Measurements from ENCODE around the gene SSU72.
"Not testable (repeated sequence)": the region's sequence is repeated elsewhere in the genome, so short reads cannot be mapped to it uniquely, and the experiment has no call there.

SSU72 gene

DNA sequence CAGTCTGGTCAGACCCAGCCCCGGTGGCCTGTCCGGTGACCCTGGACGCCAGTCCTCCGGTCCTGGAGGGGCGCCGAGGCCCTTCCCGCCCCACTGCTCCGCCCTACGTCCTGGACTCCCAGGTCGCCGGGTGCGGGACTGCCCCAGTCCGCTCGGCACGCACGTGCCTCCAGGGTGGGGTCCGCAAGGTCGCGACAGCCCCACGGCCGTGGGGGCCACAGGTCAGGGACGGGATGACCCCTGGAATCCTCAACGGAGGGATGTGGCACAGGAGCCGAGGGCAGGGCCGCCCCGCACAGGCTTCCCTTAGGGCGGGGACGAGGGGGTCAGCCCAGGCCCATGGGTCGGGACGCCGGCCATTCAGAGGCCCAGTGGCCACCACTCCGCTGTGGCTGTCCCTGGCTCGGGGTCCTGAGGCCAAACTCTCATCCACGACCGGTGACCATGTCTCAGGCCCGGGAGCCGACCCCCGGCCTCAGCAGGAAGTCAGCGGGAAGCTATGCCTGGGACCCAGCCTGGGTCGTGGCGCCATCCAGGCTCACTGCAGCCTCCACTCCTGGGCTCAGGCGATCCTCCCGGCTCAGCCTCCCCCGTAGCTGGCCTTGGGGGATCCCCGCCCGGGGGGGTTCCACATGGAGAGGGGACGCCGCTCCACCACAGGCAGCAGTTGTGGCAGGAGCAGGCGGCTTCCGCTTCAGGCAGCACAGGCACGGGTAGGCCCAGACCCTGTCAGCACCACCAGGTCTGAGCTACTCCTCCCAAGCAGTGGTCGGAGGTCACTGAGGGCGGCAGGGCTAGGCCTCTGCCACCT, 33.6 kb downstream of the SSU72 start:
- no peak for DNase-seq (ENCODE audit: low spot score)

DNA sequence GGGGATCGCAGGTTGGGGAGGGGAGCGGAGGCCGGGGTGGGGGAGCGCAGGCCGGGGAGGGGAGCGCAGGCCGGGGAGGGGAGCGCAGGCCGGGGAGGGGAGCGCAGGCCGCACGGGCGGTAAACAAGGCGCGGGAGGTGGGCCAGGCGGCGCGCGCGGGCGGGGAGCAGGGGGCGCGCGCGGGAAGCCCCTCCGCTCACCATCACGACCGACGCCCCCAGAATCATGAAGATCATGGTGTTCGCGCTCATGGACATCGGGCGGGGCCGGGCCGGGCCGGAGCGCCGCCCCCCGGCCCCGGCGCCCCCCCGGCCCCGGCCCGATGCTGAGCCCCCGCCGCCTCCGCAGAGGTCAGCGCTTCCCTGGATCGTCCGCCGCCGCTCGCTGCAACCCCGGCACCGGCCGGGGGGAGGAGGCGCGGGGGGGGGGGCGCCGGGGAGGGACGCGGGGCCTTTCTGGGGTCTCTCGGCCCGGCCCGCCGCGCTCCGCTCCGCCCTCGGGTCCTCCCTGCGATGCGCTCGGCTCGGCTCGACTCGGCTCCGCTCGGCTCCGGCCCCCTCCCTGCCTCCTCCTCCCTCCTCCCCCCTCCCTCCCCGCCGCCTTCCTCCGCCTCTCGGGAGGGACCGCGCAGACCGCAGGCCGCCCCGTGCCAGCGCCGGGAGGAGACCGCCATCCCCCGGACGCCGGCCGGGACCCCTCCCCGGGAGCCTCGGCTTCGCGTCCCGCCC, 34.4 kb downstream of the SSU72 start, which contains the start of gene TMEM240:
Gene TMEM240 (minus strand): TSS at position 535 of the 728 bp plus-strand sequence. CDS start 278 bp downstream, at position 257.
- DNase-seq (ENCODE audit: low spot score), result no peak

DNA sequence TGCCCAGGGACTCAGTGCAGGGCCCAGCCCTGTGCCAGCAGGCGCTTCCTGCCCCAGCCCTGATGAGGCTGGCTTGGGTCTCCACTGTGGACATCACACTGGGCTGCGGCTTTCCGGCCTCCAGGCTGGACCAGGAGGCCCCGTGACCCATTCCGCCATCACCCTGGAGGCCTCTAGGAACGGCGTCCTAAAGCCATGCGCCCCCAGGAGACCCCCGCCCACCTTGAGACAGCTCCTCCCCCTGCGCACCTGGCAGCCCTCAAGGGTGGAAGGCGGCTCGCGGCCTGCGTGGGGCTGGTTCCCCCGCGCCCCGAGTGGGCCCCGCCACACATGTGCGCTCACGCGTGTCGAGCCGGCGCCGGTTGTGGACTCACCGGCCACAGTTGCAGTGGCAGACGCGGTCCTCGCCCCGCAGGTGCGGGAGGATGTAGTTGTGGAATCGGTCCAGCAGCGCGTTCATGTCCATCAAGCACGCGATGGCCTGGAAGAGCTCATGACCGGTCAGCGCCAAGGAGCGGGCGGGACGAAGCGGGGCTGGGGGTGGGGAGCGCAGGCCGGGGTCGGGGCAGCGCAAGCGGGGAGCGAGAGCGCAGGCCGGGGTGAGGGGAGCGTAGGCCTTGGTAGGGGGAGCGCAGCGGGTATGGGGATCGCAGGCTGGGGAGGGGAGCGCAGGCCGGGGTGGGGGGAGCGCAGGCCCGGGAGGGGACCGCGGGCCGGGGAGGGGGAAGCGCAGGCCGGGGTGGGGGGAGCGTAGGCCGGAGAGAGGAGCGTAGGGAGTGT, 35.2 kb downstream of the SSU72 start:
- no peak for DNase-seq (ENCODE audit: low spot score)

DNA sequence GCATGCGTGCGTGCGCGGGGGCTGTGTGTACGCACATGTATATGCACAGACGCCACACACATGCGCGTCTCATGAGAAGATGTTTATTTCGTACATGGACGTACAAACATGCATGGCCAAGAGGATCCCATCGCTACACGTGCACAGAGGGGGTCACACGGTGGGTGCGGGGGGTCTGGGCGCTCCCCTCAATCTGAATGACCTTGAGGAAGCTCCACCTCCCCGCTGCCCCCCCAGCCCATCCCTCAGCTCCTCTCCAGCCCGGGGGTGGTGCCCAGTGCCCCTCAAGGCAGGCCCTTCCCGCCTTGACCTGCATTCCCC, 35.7 kb downstream of the SSU72 start:
- no peak for DNase-seq (ENCODE audit: low spot score)

DNA sequence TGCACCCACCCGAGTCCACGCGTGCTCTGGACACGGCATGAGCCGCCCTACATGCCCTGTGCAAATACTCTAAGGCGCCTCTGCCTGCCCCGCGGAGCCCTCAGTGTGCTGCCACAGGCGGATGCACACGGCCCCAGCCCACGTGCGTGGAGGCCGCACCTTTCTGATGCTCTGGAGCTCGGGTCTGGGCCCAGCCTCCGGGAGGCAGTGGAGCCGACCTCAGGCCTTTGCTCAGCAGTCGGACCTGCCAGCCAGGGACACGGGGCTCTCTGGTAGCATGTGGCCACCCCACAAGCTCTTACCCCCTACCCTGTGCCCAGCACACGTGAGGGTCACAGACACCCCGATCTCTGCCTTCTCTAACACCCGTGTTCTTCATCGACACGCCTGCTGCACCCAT, 36.3 kb downstream of the SSU72 start:
- DNase-seq (ENCODE audit: low spot score), result no peak

DNA sequence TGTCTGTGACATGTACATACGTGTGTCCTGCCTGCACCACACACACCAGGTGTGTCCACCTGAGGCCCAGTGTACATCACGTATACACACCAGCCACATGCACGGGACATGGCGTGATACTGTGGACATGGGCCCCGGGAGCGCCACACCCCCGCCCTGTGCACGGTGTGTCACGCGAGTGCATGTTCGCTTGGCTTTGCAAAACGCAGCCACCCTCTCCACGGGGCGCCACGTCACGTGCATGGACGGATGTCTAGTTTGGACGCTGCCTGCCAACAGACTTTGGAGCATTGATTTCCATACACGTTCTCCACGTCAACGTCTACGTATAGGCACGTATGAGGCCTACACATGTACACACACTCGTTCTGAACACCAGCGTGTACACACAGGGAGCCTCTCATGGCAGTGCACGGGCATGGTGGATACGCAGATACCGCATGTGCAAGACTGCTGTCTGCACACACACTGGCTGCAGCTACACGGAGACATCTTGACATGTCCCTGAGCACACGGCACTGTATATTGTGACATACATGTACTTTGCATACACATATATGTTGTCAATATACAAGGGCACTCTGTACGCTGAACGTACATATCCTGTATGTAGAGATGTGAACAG, 36.9 kb downstream of the SSU72 start:
- no peak for DNase-seq (ENCODE audit: low spot score)

DNA sequence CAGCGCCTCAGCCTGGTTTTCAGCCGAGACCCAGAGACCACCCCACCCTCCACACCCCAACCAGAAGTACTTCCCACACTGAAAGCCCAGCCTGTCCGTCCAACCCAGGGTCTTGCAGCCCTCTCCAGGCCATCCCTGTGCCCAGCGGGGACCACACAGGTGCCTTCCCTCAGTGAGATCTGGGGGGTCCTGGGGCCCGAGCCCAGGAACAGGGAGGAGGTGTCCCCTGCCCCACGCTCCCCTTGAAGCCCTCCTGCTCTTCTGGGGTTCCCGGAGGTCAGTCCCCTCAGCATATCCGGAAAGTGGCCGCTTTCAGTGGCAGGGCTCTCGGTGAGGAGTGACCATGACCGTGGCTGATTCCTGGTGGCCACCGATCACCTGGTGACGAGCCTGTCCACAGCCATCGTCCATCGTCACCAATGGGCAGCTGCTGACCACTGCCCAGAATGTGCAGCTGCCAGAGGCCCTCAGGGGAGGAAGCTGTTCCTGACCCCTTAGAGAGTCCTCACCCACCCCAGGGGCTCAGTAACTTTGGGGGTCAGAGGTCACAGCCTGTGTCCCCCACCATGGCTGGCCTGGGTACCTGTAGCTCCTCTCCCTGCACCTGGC, 37.6 kb downstream of the SSU72 start:
- no peak for DNase-seq (ENCODE audit: low spot score)

DNA sequence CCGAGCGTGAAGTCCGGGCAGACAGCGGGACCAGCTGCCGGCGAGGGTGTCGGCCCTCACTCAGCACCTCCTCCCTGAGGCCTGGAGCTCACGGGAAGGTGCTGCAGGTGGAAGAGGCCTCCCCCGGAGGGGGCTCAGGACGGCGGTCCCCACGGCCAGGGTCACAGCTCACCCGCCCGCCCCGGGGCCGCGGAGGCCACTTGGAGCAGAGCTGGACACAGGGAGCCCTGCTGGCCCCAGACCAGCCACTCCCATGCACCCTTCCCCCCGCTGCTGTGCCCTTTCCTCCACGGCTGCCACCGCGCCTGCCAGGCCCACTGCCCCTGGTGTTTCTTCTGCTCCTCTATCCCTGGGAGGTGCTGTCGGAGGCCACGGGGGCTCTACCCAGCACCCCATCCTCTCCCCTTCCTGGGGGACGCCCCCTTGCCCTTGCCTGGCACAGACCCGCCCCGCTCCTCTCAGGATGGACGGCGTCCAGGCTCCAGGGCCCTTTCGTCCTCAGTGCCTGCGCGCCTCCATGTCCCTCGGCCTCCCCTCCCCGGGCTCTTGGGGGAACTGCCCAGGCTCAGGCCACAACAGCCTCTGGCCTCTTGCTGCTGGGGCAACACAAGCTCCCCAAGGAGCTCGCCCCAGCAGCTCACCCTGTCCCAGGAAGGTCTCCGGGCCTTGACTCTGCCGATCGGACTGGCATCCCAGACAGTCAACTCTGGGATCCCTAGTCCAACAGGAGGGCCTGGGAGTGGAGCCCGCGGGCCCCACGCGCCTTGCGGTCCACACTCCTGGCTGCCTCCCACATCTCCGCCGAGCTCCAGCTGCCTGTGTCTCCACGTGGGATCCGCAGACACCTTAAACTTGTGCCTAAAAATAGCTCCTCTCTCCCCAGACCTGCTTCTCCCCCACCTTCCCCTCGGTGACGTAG, 38.4 kb downstream of the SSU72 start:
- no peak for DNase-seq (ENCODE audit: low spot score)

DNA sequence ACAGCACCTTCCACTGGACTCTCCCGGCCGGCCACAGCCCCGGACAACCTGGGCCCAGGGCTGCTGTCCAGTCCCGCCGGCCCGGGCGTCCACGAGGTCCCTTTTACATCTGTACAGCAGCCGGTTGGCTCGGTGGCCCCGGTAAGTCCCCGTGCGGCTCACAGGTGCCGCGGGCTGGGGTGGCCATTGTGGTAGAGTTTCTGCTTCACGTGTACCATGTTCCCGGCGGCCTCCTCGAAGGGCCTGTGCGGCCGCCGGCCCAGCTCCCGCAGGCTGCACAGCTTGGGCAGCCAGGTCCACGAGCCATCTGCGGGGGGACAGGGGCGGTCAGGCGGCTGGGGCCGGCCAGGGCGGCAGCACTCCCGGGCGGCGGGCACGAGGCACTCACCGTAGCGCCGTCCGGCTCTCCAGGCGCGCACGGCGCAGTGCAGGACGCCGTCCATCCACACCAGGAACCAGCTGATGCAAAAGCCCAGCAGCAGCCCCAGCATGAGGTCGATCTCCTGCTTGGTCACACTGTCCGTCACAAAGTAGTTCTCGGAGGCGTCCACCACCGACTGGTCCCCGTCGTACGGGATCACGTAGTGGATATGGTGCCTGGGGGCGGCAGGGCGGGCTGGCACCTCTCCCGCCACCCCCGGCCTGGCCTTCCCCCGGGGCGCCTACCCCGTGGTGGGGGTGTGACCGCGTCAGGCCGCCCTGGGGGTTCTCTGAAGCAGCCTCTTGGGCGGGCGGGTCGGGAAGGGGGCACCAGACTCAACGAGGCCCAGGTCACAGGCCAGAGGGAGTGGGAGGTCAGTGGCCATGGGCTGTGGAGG, 39.3 kb downstream of the SSU72 start:
- DNase-seq (ENCODE audit: low spot score), result no peak

DNA sequence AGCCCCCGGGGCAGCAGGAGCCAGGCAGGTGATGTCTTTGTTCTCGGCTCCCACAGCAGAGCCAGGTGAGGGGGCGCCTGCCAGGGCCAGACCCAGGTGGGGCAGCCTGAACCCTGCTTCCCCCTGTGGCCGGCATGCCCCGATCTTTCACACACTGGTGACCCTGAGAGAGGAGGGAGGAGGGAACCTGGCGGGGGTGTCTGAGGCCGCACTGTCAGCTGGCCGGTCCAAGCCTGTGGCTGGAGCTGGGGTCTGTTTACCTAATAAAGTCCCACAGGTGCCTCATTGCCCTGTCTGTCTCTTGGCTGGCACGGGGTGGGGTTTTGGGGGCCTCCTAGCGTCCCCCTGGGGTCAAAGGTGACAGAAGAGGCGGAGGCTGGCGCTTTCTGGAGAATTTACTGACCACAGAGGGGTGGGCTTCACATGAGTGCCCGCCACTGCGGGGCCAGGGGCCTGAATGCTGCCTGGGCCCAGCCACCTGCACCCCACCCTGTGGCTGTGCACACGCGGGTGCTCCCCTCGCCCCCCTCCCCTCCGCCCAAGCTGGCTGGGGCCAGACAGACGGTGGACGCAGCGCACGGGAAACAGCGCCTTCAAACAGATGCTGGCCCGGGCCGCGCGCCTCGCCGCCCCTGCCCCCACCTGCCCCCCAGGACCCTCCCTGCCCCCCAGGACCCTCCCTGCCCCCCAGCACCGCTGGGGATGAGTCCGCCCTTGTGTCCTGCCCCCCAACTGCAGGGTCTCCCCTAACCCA, 40.1 kb downstream of the SSU72 start:
- DNase-seq (ENCODE audit: low spot score), result no peak

DNA sequence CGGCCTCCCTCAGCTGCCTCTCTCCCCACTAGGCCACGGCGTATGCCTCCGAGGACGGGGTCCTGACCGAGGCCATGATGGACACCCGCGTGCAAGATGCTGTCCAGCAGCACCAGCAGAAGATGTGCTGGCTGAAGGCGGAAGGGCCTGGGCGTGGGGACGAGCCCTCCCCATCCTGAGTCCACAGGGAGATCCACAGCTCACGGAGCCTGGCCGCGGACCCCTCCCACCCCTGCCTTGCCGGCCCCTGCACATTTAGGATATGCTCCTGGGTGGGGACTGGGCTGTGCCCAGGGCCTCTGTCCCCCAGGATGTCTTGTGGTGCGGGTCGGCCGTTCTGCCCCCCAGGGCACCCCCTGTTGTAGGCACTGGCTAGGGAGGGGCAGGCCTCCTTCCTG, 40.8 kb downstream of the SSU72 start:
- DNase-seq (ENCODE audit: low spot score), result not testable (repeated sequence)

DNA sequence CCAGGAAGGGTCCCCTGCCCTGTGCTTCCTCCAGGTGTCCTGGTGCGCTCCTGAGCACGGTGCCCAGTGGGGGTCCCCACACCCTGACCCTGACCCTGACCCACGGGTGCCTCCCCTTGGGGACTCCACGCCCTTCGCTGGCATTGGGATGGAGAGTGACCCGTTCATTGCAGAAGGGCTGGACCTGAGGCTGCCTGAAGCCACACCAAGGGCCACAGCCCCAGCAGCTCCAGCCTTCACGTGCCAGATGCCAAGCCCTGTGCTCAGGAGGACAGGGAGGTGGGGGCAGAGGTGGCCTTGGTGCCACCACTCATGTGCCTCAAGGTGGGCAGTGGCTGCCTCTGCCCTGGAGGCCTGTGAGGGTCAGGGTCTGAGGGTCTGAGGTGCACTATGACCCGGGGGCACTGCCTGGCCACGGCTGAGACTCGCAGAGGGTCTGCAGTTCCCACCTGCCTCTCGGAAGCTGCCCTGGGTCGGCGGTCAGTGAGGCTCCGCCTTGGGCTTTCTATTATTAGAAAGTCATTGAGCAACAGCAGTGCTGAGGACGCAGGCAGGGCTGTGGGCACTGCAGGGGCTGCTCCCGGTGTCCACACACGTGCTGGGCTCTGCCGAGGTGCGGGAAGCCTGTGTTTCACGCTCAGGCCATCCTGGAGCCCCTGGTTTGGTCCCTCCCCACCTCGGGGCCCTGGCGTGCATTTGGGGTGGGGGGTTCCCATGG, 41.3 kb downstream of the SSU72 start:
- not testable (repeated sequence) for DNase-seq (ENCODE audit: low spot score)

DNA sequence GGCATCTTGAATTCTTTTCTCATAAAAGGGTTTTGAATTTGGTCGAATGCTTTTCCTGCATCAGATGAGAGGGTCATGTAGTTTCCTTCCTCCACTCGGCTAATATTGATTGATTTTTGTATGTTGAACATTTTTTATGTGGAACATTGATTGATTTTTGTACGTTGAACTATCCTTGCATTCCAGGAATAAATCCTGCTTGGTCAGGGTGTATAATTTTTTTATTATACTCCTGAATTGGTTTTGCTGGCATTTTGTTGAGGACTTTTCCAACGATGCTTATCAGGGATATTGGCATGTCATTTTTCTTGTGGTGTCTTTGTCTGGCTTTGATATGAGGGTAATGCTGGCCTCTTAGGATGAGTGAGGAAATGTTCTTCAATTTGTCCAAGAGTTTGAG, 42.7 kb downstream of the SSU72 start:
- DNase-seq (ENCODE audit: low spot score), result no peak

DNA sequence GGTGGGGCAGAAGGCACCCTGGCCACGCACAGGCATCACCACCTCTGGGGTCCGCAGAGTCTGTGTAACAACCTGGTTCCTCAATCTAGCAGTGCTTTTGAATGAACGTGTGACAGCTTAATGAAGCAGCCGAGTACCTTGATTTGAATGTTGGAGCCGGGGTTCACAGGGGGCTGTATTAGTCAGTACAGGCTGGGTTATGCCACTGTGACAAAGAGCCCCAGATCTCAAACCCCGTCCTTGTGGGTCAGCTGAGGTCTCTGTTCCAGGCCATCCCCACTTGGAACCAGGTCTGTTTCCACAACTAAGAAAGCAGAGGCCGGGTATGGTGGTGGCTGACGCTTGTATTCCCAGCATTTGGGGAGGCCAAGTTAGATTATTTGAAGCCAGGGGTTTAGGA, 44.7 kb downstream of the SSU72 start:
- DNase-seq (ENCODE audit: low spot score), result no peak

DNA sequence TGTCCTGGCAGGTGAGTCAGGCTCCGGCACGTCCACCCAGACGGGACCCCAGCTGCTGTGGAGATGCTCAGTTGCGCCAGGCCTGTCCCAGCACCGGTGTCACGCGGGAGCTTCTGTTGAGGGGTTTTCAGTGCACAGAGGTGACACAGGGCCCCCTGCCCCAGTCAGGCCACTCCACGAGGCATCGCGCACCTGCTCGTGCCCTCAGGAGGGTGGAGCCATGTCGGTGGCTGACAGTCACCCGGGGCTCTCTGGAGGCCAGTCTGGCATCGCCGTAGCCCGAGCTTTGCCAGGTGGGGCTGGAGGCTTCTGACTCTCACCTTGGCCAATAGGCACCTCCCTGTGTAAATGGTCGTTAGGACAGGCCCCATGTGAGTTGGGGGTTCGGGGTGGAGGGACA, 45.3 kb downstream of the SSU72 start:
- no peak for DNase-seq (ENCODE audit: low spot score)

DNA sequence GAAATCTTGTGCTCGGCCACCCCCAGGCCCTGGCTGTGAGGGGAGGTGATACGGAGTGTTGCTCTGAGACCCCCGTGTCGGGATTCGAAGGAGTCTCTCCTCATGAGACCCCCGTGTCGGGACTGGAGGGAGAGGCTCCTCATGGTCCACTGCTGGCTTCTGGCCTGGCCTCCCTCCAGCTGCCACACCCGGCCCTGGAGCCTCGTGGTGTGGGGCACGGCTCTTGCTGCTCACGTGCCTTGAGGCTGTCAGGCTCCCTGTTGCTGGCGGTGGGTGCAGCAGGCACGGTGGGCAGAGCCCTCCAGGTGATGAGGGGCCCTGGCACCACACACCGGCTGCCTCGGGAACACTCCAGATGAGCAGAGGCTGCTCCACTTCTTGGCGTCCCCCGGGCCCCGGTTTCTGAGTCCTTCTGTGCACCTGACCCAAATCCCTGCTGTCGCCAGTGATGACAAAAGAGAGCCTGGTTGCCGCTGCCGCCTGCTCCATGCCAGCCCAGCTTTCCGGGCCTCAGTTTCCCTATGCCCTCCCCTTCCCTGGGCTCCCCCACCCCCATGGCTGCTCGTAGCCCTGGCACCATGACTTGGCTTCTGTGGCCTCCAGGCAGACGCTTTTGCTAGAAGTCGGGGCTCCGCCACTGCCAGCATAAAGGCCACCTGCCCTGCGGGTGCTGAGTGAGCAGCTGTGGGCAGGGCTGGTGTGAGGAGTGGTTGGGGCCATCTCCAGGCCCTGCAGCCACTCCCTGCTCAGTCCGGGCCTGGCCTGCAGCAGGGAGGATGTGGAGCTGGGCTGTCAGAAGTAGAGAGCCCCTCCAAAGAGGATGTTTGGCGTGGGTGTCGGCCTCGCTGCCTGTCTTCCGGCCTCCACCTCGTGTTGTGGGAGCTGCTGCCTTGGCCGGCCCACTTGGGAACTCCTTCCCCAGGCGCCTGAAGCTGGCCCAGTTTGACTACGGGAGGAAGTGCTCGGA, 46.1 kb downstream of the SSU72 start:
- no peak for DNase-seq (ENCODE audit: low spot score)

DNA sequence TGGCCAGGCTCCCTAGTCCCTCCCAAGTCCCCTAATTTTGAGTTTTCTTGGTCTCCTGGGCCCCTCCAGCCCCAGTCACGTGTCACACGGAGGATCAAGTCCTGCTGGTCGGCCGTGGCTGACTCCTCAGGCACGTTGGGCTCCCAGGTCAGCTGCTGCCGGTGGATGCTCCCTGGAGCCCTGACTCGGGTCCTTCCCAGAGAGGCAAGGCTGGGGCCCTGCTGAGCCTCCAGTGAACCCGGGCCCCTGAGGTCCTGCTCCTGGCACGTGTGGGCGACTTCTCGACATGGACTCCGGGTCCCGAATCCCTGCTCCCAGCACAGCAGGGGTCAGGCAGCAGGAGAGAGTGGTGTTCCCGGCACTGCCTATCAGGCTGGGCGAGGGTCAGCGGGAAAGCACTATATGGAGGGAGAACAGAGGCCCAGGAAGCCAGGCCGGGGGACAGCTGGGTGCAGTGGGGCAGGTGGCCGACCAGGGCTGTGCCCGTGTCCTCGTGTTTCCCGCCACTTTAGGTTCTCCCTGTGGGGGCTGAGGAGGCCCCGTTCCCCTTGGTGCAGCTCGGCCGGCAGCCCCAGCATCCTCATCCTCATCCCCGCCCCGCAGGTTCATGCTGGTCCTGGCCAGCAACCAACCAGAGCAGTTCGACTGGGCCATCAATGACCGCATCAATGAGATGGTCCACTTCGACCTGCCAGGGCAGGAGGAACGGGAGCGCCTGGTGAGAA, 47.4 kb downstream of the SSU72 start:
- no peak for DNase-seq (ENCODE audit: low spot score)
